Hepatocyte (in vitro differentiated cells): ENCODE measurements around the gene SSC5D. TPM values are rescaled to one million over a fixed set of nuclear protein-coding genes. Genes with fewer than 3 reads are reported as not detected.

Source experiments
- DNase-seq: peaks from one replicate; pipeline ENCODE4 v3.0.0-alpha.2; 2016; ENCODE audit warnings: low spot score
- H2AFZ ChIP-seq: fragments of 200-600 bp; sonication (generic); 2 replicates; pipeline ENCODE4 v1.6.0; 2016; ENCODE audit warnings: antibody characterized with exemption, mild to moderate bottlenecking
- H3K27ac ChIP-seq: fragments of 200-600 bp; sonication (generic); 2 replicates; pipeline ENCODE4 v1.5.1; 2016; ENCODE audit warnings: mild to moderate bottlenecking
- H3K27me3 ChIP-seq: fragments of 200-600 bp; sonication (generic); 2 replicates; pipeline ENCODE4 v1.6.1; 2016
- H3K36me3 ChIP-seq: fragments of 200-600 bp; sonication (generic); replicated peaks from 2 replicates; pipeline ENCODE4 v1.5.1; 2016; ENCODE audit warnings: low read depth; ENCODE audit not compliant: insufficient read depth
- H3K4me1 ChIP-seq: fragments of 200-600 bp; sonication (generic); 2 replicates; pipeline ENCODE4 v1.5.1; 2016; ENCODE audit warnings: mild to moderate bottlenecking, moderate library complexity; ENCODE audit not compliant: insufficient read depth
- H3K4me2 ChIP-seq: fragments of 200-600 bp; sonication (generic); 2 replicates; pipeline ENCODE4 v1.6.0; 2016
- H3K4me3 ChIP-seq: fragments of 200-600 bp; sonication (generic); 2 replicates; pipeline ENCODE4 v1.5.1; 2016; ENCODE audit warnings: mild to moderate bottlenecking
- H3K79me2 ChIP-seq: fragments of 200-600 bp; sonication (generic); 2 replicates; pipeline ENCODE4 v1.6.0; 2017; ENCODE audit warnings: mild to moderate bottlenecking
- H3K9me2 ChIP-seq: fragments of 200-600 bp; sonication (generic); replicated peaks from 2 replicates; pipeline ENCODE4 v1.6.0; 2017; ENCODE audit warnings: mild to moderate bottlenecking; ENCODE audit not compliant: insufficient read depth
- H3K9me3 ChIP-seq: fragments of 200-600 bp; sonication (generic); 2 replicates; pipeline ENCODE4 v1.5.1; 2016; ENCODE audit warnings: low read depth, mild to moderate bottlenecking
- H4K20me1 ChIP-seq: fragments of 200-600 bp; sonication (generic); 2 replicates; pipeline ENCODE4 v1.6.0; 2016; ENCODE audit warnings: mild to moderate bottlenecking; ENCODE audit not compliant: insufficient read depth, poor library complexity, severe bottlenecking
- EZH2 ChIP-seq: fragments of 200-600 bp; sonication (generic); IDR thresholded peaks from 2 replicates; pipeline ENCODE4 v1.6.1; 2016; ENCODE audit warnings: antibody characterized with exemption, mild to moderate bottlenecking, borderline replicate concordance
- EZH2phosphoT487 ChIP-seq: fragments of 200-600 bp; sonication (generic); IDR thresholded peaks from one replicate; pipeline ENCODE4 v1.6.1; 2018; ENCODE audit warnings: antibody characterized with exemption, mild to moderate bottlenecking, low read depth, moderate library complexity; ENCODE audit not compliant: unreplicated experiment, severe bottlenecking
- WGBS: methylation state at CpG from one replicate; pipeline ENCODE4 v1.1.6; 2016; ENCODE audit warnings: low lambda C conversion rate; ENCODE audit errors: missing lambda C conversion rate; 5-methylcytosine and 5-hydroxymethylcytosine counted together
- polyA plus RNA-seq: library from polyadenylated mRNA; unstranded; fragments of >200 nt; fragmentation: Nextera tagmentation; extraction: Ambion mirVana; gene quantifications from 2 replicates; pipeline ENCODE4 v1.2.1, GENCODE V29; 2016
- total RNA-seq: library from RNA; depleted of rRNA; stranded (reverse); fragments of >200 nt; gene quantifications from 2 replicates; pipeline ENCODE4 v1.2.3, GENCODE V29; 2014
- TF ChIP-seq, protein P1 (sequence below): fragments of 200-600 bp; sonication (generic); IDR thresholded peaks from 2 replicates; pipeline ENCODE4 v1.5.1; 2016; ENCODE audit warnings: antibody characterized with exemption, mild to moderate bottlenecking; ENCODE audit not compliant: poor library complexity

The SSC5D gene
- total and polyA plus RNA-seq, 2 experiments from 2014 or later: 0.80 to 5.1 TPM

DNA sequence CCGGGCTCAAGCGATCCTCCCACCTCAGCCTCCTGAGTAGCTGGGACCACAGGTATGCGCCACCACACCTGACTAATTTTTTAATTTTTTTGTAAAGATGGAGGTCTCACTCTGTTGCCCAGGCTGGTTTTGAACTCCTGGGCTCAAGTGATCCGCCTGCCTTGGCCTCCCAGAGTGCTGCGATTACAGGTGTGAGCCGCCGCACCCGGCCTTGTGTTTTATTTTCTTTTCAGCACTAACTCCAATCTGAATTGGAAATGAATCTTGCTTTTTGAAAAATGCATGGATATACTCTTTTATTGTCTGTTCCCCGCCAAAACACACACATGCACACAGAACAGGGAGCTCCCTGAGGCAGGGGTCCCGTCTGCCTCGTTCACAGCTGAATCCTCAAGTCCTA lies 25.5 kb upstream of the SSC5D start:
- no peak overlapping the region for H3K27ac ChIP-seq
- H3K27me3 ChIP-seq: no peaks in the 10 kb centered on the region
- WGBS: 86% methylated on average over 11 of the region's 11 CpGs
- H3K9me3 ChIP-seq: no peaks in the 10 kb centered on the region
- H3K4me3 ChIP-seq: no peak overlapping the region
- peaks cover 4% of the 10 kb centered on the region for H3K4me1 ChIP-seq
- H3K9me2 ChIP-seq: no peaks in the 10 kb centered on the region
- H2AFZ ChIP-seq: no peak overlapping the region
- no peak for DNase-seq
- no peaks in the 10 kb centered on the region for H3K36me3 ChIP-seq
- no peak overlapping the region for H3K4me2 ChIP-seq
- TF ChIP-seq EZH2 (no peak), EZH2phosphoT487 (no peak)
- TF ChIP-seq, protein P1, sequence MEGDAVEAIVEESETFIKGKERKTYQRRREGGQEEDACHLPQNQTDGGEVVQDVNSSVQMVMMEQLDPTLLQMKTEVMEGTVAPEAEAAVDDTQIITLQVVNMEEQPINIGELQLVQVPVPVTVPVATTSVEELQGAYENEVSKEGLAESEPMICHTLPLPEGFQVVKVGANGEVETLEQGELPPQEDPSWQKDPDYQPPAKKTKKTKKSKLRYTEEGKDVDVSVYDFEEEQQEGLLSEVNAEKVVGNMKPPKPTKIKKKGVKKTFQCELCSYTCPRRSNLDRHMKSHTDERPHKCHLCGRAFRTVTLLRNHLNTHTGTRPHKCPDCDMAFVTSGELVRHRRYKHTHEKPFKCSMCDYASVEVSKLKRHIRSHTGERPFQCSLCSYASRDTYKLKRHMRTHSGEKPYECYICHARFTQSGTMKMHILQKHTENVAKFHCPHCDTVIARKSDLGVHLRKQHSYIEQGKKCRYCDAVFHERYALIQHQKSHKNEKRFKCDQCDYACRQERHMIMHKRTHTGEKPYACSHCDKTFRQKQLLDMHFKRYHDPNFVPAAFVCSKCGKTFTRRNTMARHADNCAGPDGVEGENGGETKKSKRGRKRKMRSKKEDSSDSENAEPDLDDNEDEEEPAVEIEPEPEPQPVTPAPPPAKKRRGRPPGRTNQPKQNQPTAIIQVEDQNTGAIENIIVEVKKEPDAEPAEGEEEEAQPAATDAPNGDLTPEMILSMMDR: no peak
- H4K20me1 ChIP-seq: peaks cover 7% of the 10 kb centered on the region
- H3K79me2 ChIP-seq: peaks cover 11% of the 10 kb centered on the region

DNA sequence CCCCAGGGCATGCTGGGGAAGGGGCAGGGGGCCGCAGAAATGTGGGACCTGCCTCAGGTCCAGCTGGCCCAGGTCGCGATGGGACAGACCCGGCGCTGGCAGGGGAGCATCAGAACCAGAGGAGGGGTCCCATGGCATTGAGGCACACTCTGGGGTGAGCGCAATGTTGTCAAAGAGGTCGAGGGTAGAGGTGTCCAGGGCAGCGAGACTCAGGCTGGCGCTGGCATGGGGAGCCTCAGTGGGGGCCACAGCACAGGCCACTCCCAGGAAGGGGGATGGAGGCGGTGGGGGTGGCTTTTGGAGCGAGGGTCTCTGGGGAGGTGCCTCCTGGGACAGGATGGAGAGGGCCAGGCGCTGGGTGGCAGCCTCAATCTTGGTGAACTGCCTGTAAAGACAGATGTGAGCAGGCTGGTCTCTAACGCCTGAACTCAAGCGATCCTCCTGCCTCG lies 24.6 kb upstream of the SSC5D start:
- TF ChIP-seq EZH2phosphoT487: no peak
- TF ChIP-seq, protein P1: no peak
- no peak for TF ChIP-seq EZH2
- WGBS: 80% methylated on average over 15 of the region's 15 CpGs
- H3K9me3 ChIP-seq: no peaks in the 10 kb centered on the region
- no peak for DNase-seq
- H3K4me3 ChIP-seq: no peak overlapping the region
- H2AFZ ChIP-seq: no peak overlapping the region
- H3K27me3 ChIP-seq: no peaks in the 10 kb centered on the region
- H3K9me2 ChIP-seq: no peaks in the 10 kb centered on the region
- no peak overlapping the region for H3K27ac ChIP-seq
- no peaks in the 10 kb centered on the region for H3K36me3 ChIP-seq
- no peak overlapping the region for H3K4me2 ChIP-seq
- H4K20me1 ChIP-seq: peaks cover 7% of the 10 kb centered on the region
- peaks cover 8% of the 10 kb centered on the region for H3K4me1 ChIP-seq
- peaks cover 11% of the 10 kb centered on the region for H3K79me2 ChIP-seq

DNA sequence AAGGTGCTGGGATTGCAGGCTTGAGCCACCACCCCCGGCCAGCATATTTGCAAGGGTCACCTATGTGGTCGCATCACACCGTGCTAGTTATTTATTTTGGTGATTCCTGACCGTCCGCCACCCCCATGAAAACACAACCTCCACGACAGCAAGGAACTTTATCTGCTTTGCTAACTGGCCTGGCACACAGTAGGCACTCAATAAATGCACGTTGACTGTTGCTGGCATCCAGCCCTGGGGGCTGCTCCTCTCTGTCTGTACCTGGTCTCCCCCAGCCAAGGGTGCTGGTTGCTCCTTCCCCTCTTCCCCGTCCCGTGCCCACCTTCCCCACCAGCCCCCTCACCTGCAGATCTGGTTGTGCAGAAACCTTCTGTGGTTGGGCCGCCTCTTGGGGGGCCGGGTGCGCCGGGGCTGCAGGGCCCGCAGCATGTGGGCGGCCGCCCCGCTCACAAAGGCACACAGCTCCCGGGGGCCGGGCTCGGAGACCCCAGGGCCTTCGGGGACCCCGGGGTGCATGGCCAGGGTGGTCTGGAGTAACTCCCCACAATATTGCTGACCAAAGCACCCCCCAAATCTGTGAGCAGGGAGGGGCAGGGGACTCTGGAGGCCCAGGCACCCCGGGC lies 24.1 kb upstream of the SSC5D start:
- no peak for TF ChIP-seq EZH2
- TF ChIP-seq, protein P1: no peak
- no peak for TF ChIP-seq EZH2phosphoT487
- Histone ChIP-seq H3K9me2 (no peaks in the 10 kb centered on the region), H3K9me3 (no peaks in the 10 kb centered on the region), H2AFZ (no peak overlapping the region), H3K27me3 (no peaks in the 10 kb centered on the region), H4K20me1 (peaks cover 4% of the 10 kb centered on the region), H3K4me1 (peaks cover 8% of the 10 kb centered on the region), H3K4me2 (no peak overlapping the region), H3K79me2 (peaks cover 6% of the 10 kb centered on the region), H3K4me3 (no peak overlapping the region), H3K36me3 (no peaks in the 10 kb centered on the region), H3K27ac (no peak overlapping the region)
- DNase-seq: no peak
- 81% methylated on average over 23 of the region's 23 CpGs for WGBS
